Measurements from ENCODE around the gene LMF1.

LMF1 gene

GRCh38 chr16:836221-836620 lies 134.6 kb downstream of the LMF1 start:
- H3K4me3 ChIP-seq (ENCODE audit: control insufficient read depth, low read depth, low read length) = no peak overlapping the region
- no peak for DNase-seq (ENCODE audit: low read depth)
- TF ChIP-seq, protein P1, sequence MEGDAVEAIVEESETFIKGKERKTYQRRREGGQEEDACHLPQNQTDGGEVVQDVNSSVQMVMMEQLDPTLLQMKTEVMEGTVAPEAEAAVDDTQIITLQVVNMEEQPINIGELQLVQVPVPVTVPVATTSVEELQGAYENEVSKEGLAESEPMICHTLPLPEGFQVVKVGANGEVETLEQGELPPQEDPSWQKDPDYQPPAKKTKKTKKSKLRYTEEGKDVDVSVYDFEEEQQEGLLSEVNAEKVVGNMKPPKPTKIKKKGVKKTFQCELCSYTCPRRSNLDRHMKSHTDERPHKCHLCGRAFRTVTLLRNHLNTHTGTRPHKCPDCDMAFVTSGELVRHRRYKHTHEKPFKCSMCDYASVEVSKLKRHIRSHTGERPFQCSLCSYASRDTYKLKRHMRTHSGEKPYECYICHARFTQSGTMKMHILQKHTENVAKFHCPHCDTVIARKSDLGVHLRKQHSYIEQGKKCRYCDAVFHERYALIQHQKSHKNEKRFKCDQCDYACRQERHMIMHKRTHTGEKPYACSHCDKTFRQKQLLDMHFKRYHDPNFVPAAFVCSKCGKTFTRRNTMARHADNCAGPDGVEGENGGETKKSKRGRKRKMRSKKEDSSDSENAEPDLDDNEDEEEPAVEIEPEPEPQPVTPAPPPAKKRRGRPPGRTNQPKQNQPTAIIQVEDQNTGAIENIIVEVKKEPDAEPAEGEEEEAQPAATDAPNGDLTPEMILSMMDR (conservative IDR thresholded peaks at IDR 0.05; ENCODE audit: control insufficient read depth, insufficient read depth, low read depth, low read length) = no peak

DNA sequence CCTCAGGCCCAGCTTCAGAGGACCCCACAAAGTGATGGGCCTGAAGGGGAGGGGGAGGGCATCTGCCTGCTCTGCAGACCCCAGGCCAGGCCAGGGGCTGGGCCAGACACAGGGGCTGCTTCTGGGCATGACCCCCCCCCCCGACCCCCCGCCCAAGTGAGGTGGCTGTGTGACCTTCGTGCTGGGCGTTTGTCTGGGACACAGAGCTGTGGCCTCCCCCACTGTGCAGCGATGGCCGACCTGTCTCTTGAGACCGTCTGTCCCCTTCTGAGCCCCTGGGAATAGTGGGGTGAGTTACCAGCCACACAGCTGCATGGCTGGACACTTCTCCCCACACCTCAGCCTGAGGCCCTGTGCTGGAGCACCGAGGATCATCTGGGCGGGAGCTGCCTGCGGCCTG lies 135.4 kb downstream of the LMF1 start:
- no peak overlapping the region for H3K4me3 ChIP-seq (ENCODE audit: control insufficient read depth, low read depth, low read length)
- TF ChIP-seq, protein P1 (conservative IDR thresholded peaks at IDR 0.05; ENCODE audit: control insufficient read depth, insufficient read depth, low read depth, low read length) = no peak

DNA sequence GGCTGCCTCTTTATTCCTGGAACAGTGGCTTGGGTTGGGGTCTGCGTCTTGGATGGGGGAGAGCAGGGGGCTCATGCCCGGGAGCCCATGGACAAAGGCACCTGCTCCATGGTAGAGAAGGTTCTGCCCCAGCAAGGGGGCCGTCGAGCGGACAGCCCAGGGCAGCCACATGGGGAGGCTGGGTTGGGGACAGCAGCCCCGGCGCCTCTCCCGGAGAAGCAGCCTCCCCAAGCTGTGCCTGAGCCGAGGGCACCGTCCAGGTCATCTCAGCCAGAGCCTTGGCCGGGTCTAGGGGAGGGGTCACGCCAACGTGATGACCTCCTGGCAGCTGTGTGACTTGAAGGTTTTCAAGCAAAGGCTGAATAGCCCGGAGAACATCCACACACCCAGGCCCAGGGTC lies 137.4 kb downstream of the LMF1 start:
- no peak for DNase-seq (ENCODE audit: low read depth)
- TF ChIP-seq, protein P1 (conservative IDR thresholded peaks at IDR 0.05; ENCODE audit: control insufficient read depth, insufficient read depth, low read depth, low read length) = no peak
- H3K4me3 ChIP-seq (ENCODE audit: control insufficient read depth, low read depth, low read length) = no peak overlapping the region

More for the DNA sequence above, 135.4 kb downstream of the LMF1 start:
- no peak for DNase-seq (ENCODE audit: low read depth)

GRCh38 chr16:832652-833336 lies 138.0 kb downstream of the LMF1 start:
- DNase-seq (ENCODE audit: low read depth) = no peak
- TF ChIP-seq, protein P1 (conservative IDR thresholded peaks at IDR 0.05; ENCODE audit: control insufficient read depth, insufficient read depth, low read depth, low read length) = no peak
- H3K4me3 ChIP-seq (ENCODE audit: control insufficient read depth, low read depth, low read length) = no peak overlapping the region

DNA sequence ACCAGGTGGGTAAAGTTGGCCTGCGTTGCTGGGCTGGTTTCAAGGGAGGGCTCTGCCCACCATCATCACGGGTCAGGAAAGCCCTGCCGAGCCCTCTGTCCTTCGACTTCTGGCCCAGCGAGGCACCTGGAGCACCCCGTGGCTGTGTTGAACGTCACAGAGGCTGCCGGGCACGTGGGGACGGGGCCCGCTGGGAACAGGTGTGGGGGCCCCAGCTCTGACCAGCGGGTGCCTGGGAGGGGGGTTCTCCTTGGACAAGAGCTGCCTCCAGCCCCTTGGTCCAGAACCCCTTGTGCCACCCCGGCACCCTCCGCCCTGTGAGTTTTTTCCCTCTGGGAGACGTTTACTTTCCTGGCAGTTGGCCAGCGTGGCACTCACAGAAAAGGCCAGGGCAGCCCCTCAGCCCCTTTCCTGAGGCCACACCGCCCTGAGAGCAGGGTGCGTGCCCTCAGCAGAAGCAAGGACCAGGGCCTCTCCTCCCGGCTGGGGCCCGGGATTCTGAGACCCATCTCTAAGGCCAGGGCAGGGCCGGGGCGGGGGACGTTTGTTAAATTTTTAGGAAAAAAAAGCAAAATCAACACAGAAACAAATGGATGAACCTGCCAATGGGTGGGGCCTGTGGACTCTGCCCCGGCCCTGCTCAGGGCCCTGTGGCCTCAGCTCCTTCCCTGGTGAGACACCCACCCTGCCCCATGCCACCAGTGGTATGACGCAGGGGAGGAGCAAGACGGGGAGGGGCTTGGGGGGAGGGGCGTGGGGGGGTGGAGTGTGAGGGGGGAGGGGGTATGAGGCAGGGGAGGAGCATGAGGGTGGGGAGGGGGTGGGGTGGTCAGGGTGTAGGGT lies 139.0 kb downstream of the LMF1 start:
- TF ChIP-seq, protein P1 (conservative IDR thresholded peaks at IDR 0.05; ENCODE audit: control insufficient read depth, insufficient read depth, low read depth, low read length) = no peak
- no peak for DNase-seq (ENCODE audit: low read depth)
- H3K4me3 ChIP-seq (ENCODE audit: control insufficient read depth, low read depth, low read length) = no peak overlapping the region

- DNase-seq (ENCODE audit: low read depth) = no peak
- TF ChIP-seq, protein P1 (conservative IDR thresholded peaks at IDR 0.05; ENCODE audit: control insufficient read depth, insufficient read depth, low read depth, low read length) = no peak
- no peak overlapping the region for H3K4me3 ChIP-seq (ENCODE audit: control insufficient read depth, low read depth, low read length)
Measured at GRCh38 chr16:830871-831570, 139.8 kb downstream of the LMF1 start.

All from fibroblast of mammary gland (primary cell).